A549 (cell line): Measurements from ENCODE around the gene NLRP8.

ENCODE experiments used
- EP300 ChIP-seq, 2 experiments: fragments of >200 bp; sonication (Bioruptor Twin); formaldehyde crosslinking; IDR thresholded peaks; 2 replicates in 1 of 2; 3 replicates in 1 of 2; pipeline ENCODE4 v1.6.1; 2016 to 2017
- MAZ ChIP-seq: fragments of 150-350 bp; IDR thresholded peaks from 2 replicates; pipeline ENCODE4 v1.6.1; 2014; ENCODE audit warnings: antibody characterized with exemption, low read depth, low read length, borderline replicate concordance
- RNF2 ChIP-seq: fragments of 200-600 bp; sonication (generic); IDR thresholded peaks from 2 replicates; pipeline ENCODE4 v1.6.1; 2016; ENCODE audit warnings: low read depth, mild to moderate bottlenecking, antibody characterized with exemption, moderate library complexity, borderline replicate concordance
- TF ChIP-seq, protein P1 (sequence below): IDR thresholded peaks from 2 replicates; pipeline ENCODE4 v1.6.1; 2012
- TF ChIP-seq, protein P2 (sequence below): fragments of >200 bp; sonication (Bioruptor Twin); formaldehyde crosslinking; IDR thresholded peaks from 3 replicates; pipeline ENCODE4 v1.6.1; 2016

DNA sequence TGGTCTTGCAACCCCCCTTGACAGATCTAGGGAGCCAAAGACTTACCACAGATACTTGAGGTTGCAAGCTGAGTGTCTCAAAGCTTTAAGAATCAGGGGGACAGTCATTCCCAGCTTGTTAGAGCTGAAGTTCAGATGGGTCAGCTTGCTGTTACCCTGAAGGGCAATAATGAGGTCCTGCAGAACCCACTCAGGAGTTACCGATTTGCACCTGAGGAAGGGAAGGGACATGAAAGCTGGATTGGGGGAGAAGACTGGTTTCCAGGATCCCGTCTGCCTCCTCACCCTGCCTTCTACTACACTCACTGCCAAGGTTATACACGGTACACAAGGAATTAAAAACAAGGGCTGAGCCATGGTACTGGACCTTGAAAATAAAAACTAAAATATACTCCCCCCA lies 39.9 kb upstream of the NLRP8 start:
- TF ChIP-seq MAZ, result no peak
- TF ChIP-seq RNF2, result no peak
- no peak for TF ChIP-seq EP300 (IDR thresholded peaks at IDR 0.05)
- TF ChIP-seq, protein P1, sequence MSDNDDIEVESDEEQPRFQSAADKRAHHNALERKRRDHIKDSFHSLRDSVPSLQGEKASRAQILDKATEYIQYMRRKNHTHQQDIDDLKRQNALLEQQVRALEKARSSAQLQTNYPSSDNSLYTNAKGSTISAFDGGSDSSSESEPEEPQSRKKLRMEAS, result no peak
- TF ChIP-seq, protein P2, sequence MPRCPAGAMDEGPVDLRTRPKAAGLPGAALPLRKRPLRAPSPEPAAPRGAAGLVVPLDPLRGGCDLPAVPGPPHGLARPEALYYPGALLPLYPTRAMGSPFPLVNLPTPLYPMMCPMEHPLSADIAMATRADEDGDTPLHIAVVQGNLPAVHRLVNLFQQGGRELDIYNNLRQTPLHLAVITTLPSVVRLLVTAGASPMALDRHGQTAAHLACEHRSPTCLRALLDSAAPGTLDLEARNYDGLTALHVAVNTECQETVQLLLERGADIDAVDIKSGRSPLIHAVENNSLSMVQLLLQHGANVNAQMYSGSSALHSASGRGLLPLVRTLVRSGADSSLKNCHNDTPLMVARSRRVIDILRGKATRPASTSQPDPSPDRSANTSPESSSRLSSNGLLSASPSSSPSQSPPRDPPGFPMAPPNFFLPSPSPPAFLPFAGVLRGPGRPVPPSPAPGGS, result no peak
